Panc1 (cell line): ENCODE results near the gene NUDT19. TPM values are rescaled to one million over a fixed set of nuclear protein-coding genes. Genes with fewer than 3 reads are reported as not detected.

Experiments used
- ATAC-seq: fragments of 200-7000 bp; cut with Tn5 transposase; 2 replicates; pipeline ENCODE4 v1.9.1; 2020; ENCODE audit warnings: mild to moderate bottlenecking, moderate library complexity
- BruUV-seq: library from RNA; stranded (reverse); fragments of 400-500 nt; replicated peaks from 2 replicates; lab custom pipeline; 2021; lab: Mats Ljungman, UMichigan
- CTCF ChIA-PET: fragments of 300-600 bp; sonication (Branson Sonifier 250); formaldehyde crosslinking; loops from one replicate; lab custom pipeline; 2022; ENCODE audit warnings: antibody characterized with exemption; lab: Charles Lee
- POLR2A ChIA-PET: fragments of 300-600 bp; sonication (Branson Sonifier 250); formaldehyde crosslinking; loops from one replicate; lab custom pipeline; 2022; ENCODE audit warnings: antibody characterized with exemption; lab: Charles Lee
- DNase-seq: peaks from one replicate; pipeline ENCODE4 v3.0.0-alpha.2; 2010; ENCODE audit warnings: low read depth, low spot score
- H3K27ac ChIP-seq: 2 replicates; pipeline ENCODE4 v1.5.1; 2011; ENCODE audit warnings: mild to moderate bottlenecking, low read length, inconsistent platforms
- H3K27me3 ChIP-seq: fragments of 200-500 bp; sonication (Bioruptor generic); 2 replicates; pipeline ENCODE4 v1.6.0; 2014; ENCODE audit warnings: low read length, inconsistent platforms; ENCODE audit not compliant: control insufficient read depth, insufficient read depth
- H3K36me3 ChIP-seq: fragments of 200-500 bp; sonication (Bioruptor generic); 2 replicates; pipeline ENCODE4 v1.5.1; 2014; ENCODE audit warnings: inconsistent platforms, mild to moderate bottlenecking, low read length, moderate library complexity; ENCODE audit not compliant: control insufficient read depth, insufficient read depth
- H3K4me1 ChIP-seq: 2 replicates; pipeline ENCODE4 v1.5.1; 2011; ENCODE audit warnings: inconsistent platforms, mild to moderate bottlenecking, low read length, moderate library complexity; ENCODE audit not compliant: control insufficient read depth, insufficient read depth
- H3K4me3 ChIP-seq, 2 experiments: 2 replicates each; pipeline ENCODE4 v1.5.1; 2011 to 2012; ENCODE audit warnings: low read depth in 2 of 2, low read length in 2 of 2, mild to moderate bottlenecking in 2 of 2, inconsistent platforms in 1 of 2, moderate library complexity in 1 of 2
- H3K9me3 ChIP-seq: fragments of 200-500 bp; sonication (Bioruptor generic); 2 replicates; pipeline ENCODE4 v1.5.1; 2014; ENCODE audit warnings: low read depth, mild to moderate bottlenecking, inconsistent platforms, low read length, moderate library complexity; ENCODE audit not compliant: control insufficient read depth, insufficient read depth
- CTCF ChIP-seq: fragments of 450-650 bp; IDR thresholded peaks from 2 replicates; pipeline ENCODE4 v1.5.1; 2017; ENCODE audit warnings: mild to moderate bottlenecking
- POLR2AphosphoS5 ChIP-seq: IDR thresholded peaks from 2 replicates; pipeline ENCODE4 v1.6.1; 2012; ENCODE audit warnings: mild to moderate bottlenecking, low read depth, low read length, moderate library complexity
- REST ChIP-seq, 2 experiments: IDR thresholded peaks; 2 replicates each; pipeline ENCODE4 v1.6.1; 2011 to 2012; ENCODE audit warnings: low read depth in 2 of 2, control low read depth in 1 of 2, low read length in 1 of 2, mild to moderate bottlenecking in 1 of 2, moderate library complexity in 1 of 2; ENCODE audit not compliant: insufficient read depth in 1 of 2
- SIN3A ChIP-seq: IDR thresholded peaks from 2 replicates; pipeline ENCODE4 v1.6.1; 2012; ENCODE audit warnings: low read depth, mild to moderate bottlenecking, low read length, moderate library complexity, borderline replicate concordance; ENCODE audit not compliant: insufficient read depth
- TCF7L2 ChIP-seq: IDR thresholded peaks from 2 replicates; pipeline ENCODE4 v1.6.1; 2011; ENCODE audit warnings: mild to moderate bottlenecking, low read depth, low read length, inconsistent platforms
- in situ Hi-C: cut with HindIII; loops from 2 replicates; pipeline ENCODE4 v1.10.0; 2016; ENCODE audit warnings: low sequenced_read_pairs, low pct_unique_long_range_greater_than_20kb
- intact Hi-C: fragments of 100-400 bp; cut with micrococcal nuclease; formaldehyde crosslinking; loops from one replicate; pipeline ENCODE4 v1.10.0; 2022; ENCODE audit not compliant: unreplicated experiment
- total RNA-seq: library from RNA; stranded (reverse); gene quantifications from one replicate; pipeline ENCODE4 v1.2.1, GENCODE V29; 2021; ENCODE audit not compliant: unreplicated experiment

NUDT19 gene
- total RNA-seq, 1 experiment from 2014 or later, result 41.4 TPM

GRCh38 chr19:32672841-32673240 lies 18.8 kb upstream of the NUDT19 start:
- POLR2A ChIA-PET, result no interaction called here
- Histone ChIP-seq H3K9me3 (no peaks in the 10 kb centered on the region), H3K36me3 (no peaks in the 10 kb centered on the region), H3K27ac (no peak overlapping the region), H3K27me3 (no peaks in the 10 kb centered on the region), H3K4me3 (no peak overlapping the region), H3K4me1 (peaks cover 16% of the 10 kb centered on the region; the same call in 1 of the 2 replicates)
- TF ChIP-seq CTCF (no peak), REST (IDR thresholded peaks at IDR 0.05; ENCODE audit: insufficient read depth in 1 of 2, low read depth in 2 of 2, low read length in 1 of 2) (no peak), POLR2AphosphoS5 (no peak), TCF7L2 (no peak), SIN3A (no peak)
- BruUV-seq, result no TSS peak
- no peak for ATAC-seq
- intact Hi-C loops (no loop called here), in situ Hi-C loops (no loop called here)
- DNase-seq, result no peak
- CTCF ChIA-PET, result no interaction called here

- peaks cover 16% of the 10 kb centered on the region; the same call in 1 of the 2 replicates for H3K4me1 ChIP-seq
- no peaks in the 10 kb centered on the region for H3K36me3 ChIP-seq
- TF ChIP-seq SIN3A, result no peak
- no peak for TF ChIP-seq POLR2AphosphoS5
- TF ChIP-seq REST (IDR thresholded peaks at IDR 0.05; ENCODE audit: insufficient read depth in 1 of 2, low read depth in 2 of 2, low read length in 1 of 2), result no peak
- no peak for TF ChIP-seq CTCF
- no peak for TF ChIP-seq TCF7L2
- no peak for ATAC-seq
- H3K27me3 ChIP-seq, result no peaks in the 10 kb centered on the region
- H3K4me3 ChIP-seq, result peak overlapping the region; percentile 75 to 95
- H3K9me3 ChIP-seq, result no peaks in the 10 kb centered on the region
- intact Hi-C loops (no loop called here), in situ Hi-C loops (no loop called here)
- no TSS peak for BruUV-seq
- H3K27ac ChIP-seq, result no peak overlapping the region
- DNase-seq, result no peak
- CTCF ChIA-PET, result no interaction called here
- POLR2A ChIA-PET, result interaction anchor here (0.5 kb wide), 1 partner anchor 207 kb away, joined by 4 read pairs; no protein-coding TSS in a partner anchor
Measured at GRCh38 chr19:32673573-32673972, 18.0 kb upstream of the NUDT19 start.
